Neural crest cell (in vitro differentiated cells): ENCODE data around the gene TENT4B. TPM values are rescaled to one million over a fixed set of nuclear protein-coding genes. Genes with fewer than 3 reads are reported as not detected.

ENCODE experiments used
- DNase-seq: peaks from one replicate; pipeline ENCODE4 v3.0.0; 2021; ENCODE audit warnings: low read depth, mixed read lengths, low spot score
- H3K27ac Mint-ChIP-seq: one replicate; pipeline ENCODE4 v1.8.0; 2021; ENCODE audit warnings: mild to moderate bottlenecking, mixed read lengths; ENCODE audit not compliant: unreplicated experiment
- H3K27me3 Mint-ChIP-seq: 2 replicates; pipeline ENCODE4 v1.8.0; 2021; ENCODE audit warnings: low read depth, mild to moderate bottlenecking, mixed read lengths
- H3K36me3 Mint-ChIP-seq: 2 replicates; pipeline ENCODE4 v1.8.0; 2021; ENCODE audit warnings: low read depth, mild to moderate bottlenecking, mixed read lengths
- H3K4me1 Mint-ChIP-seq: 2 replicates; pipeline ENCODE4 v1.8.0; 2021; ENCODE audit warnings: mixed read lengths
- H3K4me3 Mint-ChIP-seq: one replicate; pipeline ENCODE4 v1.8.0; 2021; ENCODE audit warnings: mild to moderate bottlenecking, mixed read lengths
- H3K9me3 Mint-ChIP-seq: 2 replicates; pipeline ENCODE4 v1.8.0; 2021; ENCODE audit warnings: mixed read lengths
- total RNA-seq: library from RNA; stranded (reverse); gene quantifications from 2 replicates; pipeline ENCODE4 v1.2.1, GENCODE V29; 2021
- TF ChIP-seq, protein P1 (sequence below): fragments of 200-600 bp; sonication (generic); conservative IDR thresholded peaks from 2 replicates; pipeline ENCODE4 v1.5.0; 2021; ENCODE audit warnings: antibody characterized with exemption, mild to moderate bottlenecking

The TENT4B gene
- total RNA-seq, 1 donor from 2014 or later = 12.5 TPM

DNA sequence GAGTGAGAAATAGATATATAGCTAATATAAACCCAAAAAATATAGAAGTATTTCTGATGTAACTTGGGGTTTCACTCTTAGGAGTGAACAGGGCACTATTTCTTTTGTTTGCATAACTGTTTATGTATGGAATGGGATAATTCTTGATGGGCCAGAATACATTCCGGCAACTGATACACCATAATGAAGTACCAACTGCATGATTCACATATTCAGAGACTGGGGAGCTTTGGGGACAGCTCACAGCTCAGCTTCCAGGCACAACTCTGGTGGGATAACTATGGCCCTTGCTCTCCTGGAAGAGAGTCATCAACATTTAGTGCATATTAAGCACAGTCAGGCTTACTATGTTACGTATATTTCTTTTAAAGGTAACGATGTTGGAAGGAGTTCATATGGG is 71.2 kb downstream of the TENT4B start:
- Mint-ChIP-seq H3K4me1 (no peaks in the 10 kb centered on the region), H3K27ac (no peak overlapping the region), H3K36me3 (peaks cover 8% of the 10 kb centered on the region), H3K4me3 (no peak overlapping the region), H3K9me3 (no peaks in the 10 kb centered on the region), H3K27me3 (no peaks in the 10 kb centered on the region)
- TF ChIP-seq, protein P1, sequence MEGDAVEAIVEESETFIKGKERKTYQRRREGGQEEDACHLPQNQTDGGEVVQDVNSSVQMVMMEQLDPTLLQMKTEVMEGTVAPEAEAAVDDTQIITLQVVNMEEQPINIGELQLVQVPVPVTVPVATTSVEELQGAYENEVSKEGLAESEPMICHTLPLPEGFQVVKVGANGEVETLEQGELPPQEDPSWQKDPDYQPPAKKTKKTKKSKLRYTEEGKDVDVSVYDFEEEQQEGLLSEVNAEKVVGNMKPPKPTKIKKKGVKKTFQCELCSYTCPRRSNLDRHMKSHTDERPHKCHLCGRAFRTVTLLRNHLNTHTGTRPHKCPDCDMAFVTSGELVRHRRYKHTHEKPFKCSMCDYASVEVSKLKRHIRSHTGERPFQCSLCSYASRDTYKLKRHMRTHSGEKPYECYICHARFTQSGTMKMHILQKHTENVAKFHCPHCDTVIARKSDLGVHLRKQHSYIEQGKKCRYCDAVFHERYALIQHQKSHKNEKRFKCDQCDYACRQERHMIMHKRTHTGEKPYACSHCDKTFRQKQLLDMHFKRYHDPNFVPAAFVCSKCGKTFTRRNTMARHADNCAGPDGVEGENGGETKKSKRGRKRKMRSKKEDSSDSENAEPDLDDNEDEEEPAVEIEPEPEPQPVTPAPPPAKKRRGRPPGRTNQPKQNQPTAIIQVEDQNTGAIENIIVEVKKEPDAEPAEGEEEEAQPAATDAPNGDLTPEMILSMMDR = no peak
- DNase-seq = no peak

DNA sequence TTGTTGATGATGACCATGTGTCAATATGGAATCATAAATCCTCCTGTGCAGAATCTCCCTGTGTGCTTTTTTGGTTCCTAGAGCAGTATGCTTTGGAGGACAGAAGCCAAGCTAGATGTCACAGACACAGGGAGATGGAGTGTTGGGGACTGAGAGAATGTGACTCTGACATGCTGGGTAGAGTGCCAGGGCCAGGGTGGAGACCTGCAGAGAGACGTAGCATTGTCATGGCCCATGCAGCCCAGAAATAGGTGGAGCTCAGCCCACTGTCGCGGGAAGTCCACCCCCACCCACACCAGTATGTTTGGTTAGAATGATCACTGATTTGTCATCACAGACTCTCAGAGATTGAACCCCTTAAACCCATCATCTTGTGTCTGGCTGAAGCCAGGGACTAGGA is 74.0 kb downstream of the TENT4B start:
- H3K36me3 Mint-ChIP-seq = peaks cover 8% of the 10 kb centered on the region
- H3K9me3 Mint-ChIP-seq = no peaks in the 10 kb centered on the region
- H3K4me3 Mint-ChIP-seq = no peak overlapping the region
- H3K27ac Mint-ChIP-seq = no peak overlapping the region
- no peaks in the 10 kb centered on the region for H3K4me1 Mint-ChIP-seq
- H3K27me3 Mint-ChIP-seq = no peaks in the 10 kb centered on the region
- DNase-seq = no peak
- TF ChIP-seq, protein P1 = no peak

DNA sequence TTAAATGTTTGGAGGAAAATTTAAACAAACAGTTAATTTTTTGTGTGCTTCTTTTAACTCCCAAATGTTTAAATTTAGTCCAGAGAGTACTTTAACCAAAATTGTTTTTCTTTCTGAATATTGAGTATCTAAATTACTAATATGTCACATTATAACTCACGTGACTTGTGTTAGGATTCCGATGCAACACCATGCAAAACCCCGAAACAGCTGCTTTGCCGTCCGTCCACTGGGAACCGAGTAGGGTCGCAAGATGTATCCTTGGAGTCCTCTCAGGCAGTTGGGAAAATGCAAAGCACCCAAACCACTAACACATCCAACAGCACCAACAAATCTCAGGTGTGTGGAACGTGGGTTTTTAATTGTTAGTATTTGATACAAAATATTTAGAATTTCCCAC is 74.6 kb downstream of the TENT4B start:
- no peak overlapping the region for H3K27ac Mint-ChIP-seq
- H3K27me3 Mint-ChIP-seq = no peaks in the 10 kb centered on the region
- H3K4me1 Mint-ChIP-seq = no peaks in the 10 kb centered on the region
- TF ChIP-seq, protein P1 = no peak
- no peak for DNase-seq
- H3K36me3 Mint-ChIP-seq = peaks cover 8% of the 10 kb centered on the region
- H3K4me3 Mint-ChIP-seq = no peak overlapping the region
- H3K9me3 Mint-ChIP-seq = no peaks in the 10 kb centered on the region

DNA sequence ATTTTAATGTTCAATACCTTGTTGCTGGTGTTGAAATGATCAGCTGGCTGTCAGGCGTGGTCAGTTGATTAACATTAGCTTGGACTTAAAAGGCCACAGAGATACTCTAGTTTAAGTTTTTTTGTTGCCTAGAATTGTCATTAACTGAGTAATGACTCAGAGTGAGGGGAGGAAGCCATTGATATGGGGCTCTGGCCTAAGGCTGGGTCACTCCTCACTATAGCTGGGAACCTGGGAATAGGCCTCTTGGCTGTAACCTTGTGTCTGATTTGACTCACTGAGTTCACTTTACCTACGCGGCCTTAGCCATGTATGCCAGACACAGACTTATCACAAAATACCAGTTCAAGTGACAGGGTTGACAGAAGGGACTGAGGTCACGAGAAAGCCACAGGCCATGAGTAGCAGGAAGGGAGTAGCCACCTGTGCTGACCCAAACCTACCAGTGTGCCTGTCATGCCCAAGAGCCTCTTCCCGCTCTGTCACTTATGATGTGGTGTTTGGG is 75.3 kb downstream of the TENT4B start:
- Mint-ChIP-seq H3K4me1 (no peaks in the 10 kb centered on the region), H3K27ac (no peak overlapping the region), H3K27me3 (no peaks in the 10 kb centered on the region), H3K9me3 (no peaks in the 10 kb centered on the region), H3K4me3 (no peak overlapping the region), H3K36me3 (peaks cover 8% of the 10 kb centered on the region)
- DNase-seq = no peak
- TF ChIP-seq, protein P1 = no peak

DNA sequence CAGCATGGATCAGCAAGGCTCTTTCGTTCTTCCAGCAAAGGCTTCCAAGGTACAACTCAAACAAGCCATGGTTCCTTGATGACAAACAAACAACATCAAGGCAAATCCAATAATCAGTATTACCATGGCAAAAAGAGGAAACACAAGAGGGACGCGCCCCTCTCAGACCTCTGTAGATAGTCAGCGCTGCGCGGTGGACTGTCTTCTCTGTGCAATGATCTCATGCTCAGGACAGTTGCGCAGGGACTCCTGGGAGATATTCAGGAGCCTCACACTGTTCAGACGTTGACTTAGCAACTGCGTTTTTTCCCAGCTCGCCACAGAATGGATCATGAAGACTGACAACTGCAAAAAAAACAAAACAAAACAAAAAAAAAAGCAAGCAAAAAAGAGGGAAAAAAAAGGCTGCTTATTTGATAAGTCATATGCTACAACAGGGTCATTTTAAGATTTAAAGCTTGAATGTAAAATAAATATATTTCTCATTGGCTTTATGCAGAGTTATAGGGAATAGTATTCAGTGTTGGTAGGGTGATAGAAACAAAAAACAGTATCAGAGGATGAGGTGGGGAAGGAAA is 76.1 kb downstream of the TENT4B start:
- Mint-ChIP-seq H3K4me1 (no peaks in the 10 kb centered on the region), H3K9me3 (no peaks in the 10 kb centered on the region), H3K27me3 (no peaks in the 10 kb centered on the region), H3K36me3 (peaks cover 8% of the 10 kb centered on the region), H3K27ac (no peak overlapping the region), H3K4me3 (no peak overlapping the region)
- no peak for DNase-seq
- TF ChIP-seq, protein P1 = no peak
